Measurements from ENCODE around the gene DNA2.

Gene DNA2

GRCh38 chr10:68403701-68404100 lies 68.1 kb downstream of the DNA2 start:
- Histone ChIP-seq H3K4me3 (ENCODE audit: low read depth in 1 of 2, low read length in 2 of 2) (no peak overlapping the region), H3K27ac (ENCODE audit: low read length) (no peak overlapping the region)

DNA sequence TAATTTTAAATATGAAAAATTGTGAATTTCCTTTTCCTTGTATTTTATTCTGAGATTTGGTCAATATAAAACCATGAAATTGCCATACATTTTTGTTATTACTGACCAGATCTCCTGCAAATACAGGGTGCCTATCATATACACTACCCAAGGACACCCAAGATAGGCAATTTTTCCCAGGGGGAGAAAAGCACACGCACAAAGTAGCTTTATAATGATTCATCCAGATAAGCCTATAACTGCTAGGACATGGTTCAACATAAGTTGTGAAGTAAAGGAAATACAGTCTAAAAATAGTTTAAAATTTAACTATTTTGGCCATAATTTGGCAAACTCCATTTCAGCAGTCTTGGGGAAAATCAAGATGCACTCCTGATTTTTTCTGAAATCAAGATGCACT lies 69.5 kb downstream of the DNA2 start:
- Histone ChIP-seq H3K27me3 (ENCODE audit: low read depth, low read length) (no peaks in the 10 kb centered on the region), H3K9me3 (ENCODE audit: control insufficient read depth in 1 of 2, low read length in 2 of 2) (no peaks in the 10 kb centered on the region), H3K36me3 (ENCODE audit: control insufficient read depth in 1 of 2, insufficient read depth in 2 of 2, low read length in 2 of 2) (peaks cover 0 to 14% of the 10 kb centered on the region in 2 donors), H3K4me1 (ENCODE audit: control insufficient read depth in 1 of 2, insufficient read depth in 2 of 2, low read length in 2 of 2) (no peaks in the 10 kb centered on the region), H3K4me3 (ENCODE audit: low read depth in 1 of 2, low read length in 2 of 2) (no peak overlapping the region), H3K27ac (ENCODE audit: low read length) (no peak overlapping the region)

More at GRCh38 chr10:68403701-68404100, 68.1 kb downstream of the DNA2 start:
- Histone ChIP-seq H3K9me3 (ENCODE audit: control insufficient read depth in 1 of 2, low read length in 2 of 2) (no peaks in the 10 kb centered on the region), H3K4me1 (ENCODE audit: control insufficient read depth in 1 of 2, insufficient read depth in 2 of 2, low read length in 2 of 2) (no peaks in the 10 kb centered on the region), H3K36me3 (ENCODE audit: control insufficient read depth in 1 of 2, insufficient read depth in 2 of 2, low read length in 2 of 2) (peaks cover 0 to 14% of the 10 kb centered on the region in 2 donors), H3K27me3 (ENCODE audit: low read depth, low read length) (no peaks in the 10 kb centered on the region)

DNA sequence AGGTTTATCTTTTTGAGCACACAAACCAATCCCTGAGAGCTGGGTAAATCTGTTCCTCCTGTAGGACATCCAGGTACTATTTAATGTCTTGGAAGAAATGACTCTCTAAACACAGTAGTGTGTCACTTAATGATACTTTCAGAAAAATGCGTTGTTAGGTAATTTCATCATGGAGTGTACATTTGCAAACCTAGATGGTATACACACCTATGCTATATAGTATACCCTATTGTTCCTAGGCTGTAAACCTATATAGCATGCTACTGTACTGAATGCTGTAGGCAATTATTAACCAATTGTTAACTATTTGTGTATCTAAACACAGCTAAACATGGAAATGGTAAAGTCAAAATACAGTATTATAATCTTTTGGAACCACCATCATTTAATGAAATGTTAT lies 74.8 kb downstream of the DNA2 start:
- H3K36me3 ChIP-seq (ENCODE audit: control insufficient read depth in 1 of 2, insufficient read depth in 2 of 2, low read length in 2 of 2) = peaks cover 4 to 47% of the 10 kb centered on the region in 2 donors
- H3K4me1 ChIP-seq (ENCODE audit: control insufficient read depth in 1 of 2, insufficient read depth in 2 of 2, low read length in 2 of 2) = no peaks in the 10 kb centered on the region
- no peak overlapping the region for H3K27ac ChIP-seq (ENCODE audit: low read length)
- no peaks in the 10 kb centered on the region for H3K9me3 ChIP-seq (ENCODE audit: control insufficient read depth in 1 of 2, low read length in 2 of 2)
- no peaks in the 10 kb centered on the region for H3K27me3 ChIP-seq (ENCODE audit: low read depth, low read length)
- no peak overlapping the region for H3K4me3 ChIP-seq (ENCODE audit: low read depth in 1 of 2, low read length in 2 of 2)

GRCh38 chr10:68385740-68386139 lies 86.0 kb downstream of the DNA2 start:
- Histone ChIP-seq H3K27me3 (ENCODE audit: low read depth, low read length) (no peaks in the 10 kb centered on the region), H3K27ac (ENCODE audit: low read length) (no peak overlapping the region), H3K36me3 (ENCODE audit: control insufficient read depth in 1 of 2, insufficient read depth in 2 of 2, low read length in 2 of 2) (peaks cover 11 to 58% of the 10 kb centered on the region in 2 donors), H3K4me3 (ENCODE audit: low read depth in 1 of 2, low read length in 2 of 2) (no peak overlapping the region), H3K9me3 (ENCODE audit: control insufficient read depth in 1 of 2, low read length in 2 of 2) (no peaks in the 10 kb centered on the region), H3K4me1 (ENCODE audit: control insufficient read depth in 1 of 2, insufficient read depth in 2 of 2, low read length in 2 of 2) (no peaks in the 10 kb centered on the region)

- Histone ChIP-seq H3K4me3 (ENCODE audit: low read depth in 1 of 2, low read length in 2 of 2) (no peak overlapping the region), H3K9me3 (ENCODE audit: control insufficient read depth in 1 of 2, low read length in 2 of 2) (peaks cover 5 to 10% of the 10 kb centered on the region in 2 donors), H3K36me3 (ENCODE audit: control insufficient read depth in 1 of 2, insufficient read depth in 2 of 2, low read length in 2 of 2) (peaks cover 4 to 39% of the 10 kb centered on the region in 2 donors), H3K4me1 (ENCODE audit: control insufficient read depth in 1 of 2, insufficient read depth in 2 of 2, low read length in 2 of 2) (no peaks in the 10 kb centered on the region), H3K27ac (ENCODE audit: low read length) (no peak overlapping the region), H3K27me3 (ENCODE audit: low read depth, low read length) (no peaks in the 10 kb centered on the region)
These were observed 100.2 kb downstream of the DNA2 start for GRCh38 chr10:68371604-68372003.

GRCh38 chr10:68367121-68367520 lies 104.7 kb downstream of the DNA2 start:
- Histone ChIP-seq H3K36me3 (ENCODE audit: control insufficient read depth in 1 of 2, insufficient read depth in 2 of 2, low read length in 2 of 2) (peaks cover 3 to 47% of the 10 kb centered on the region in 2 donors), H3K4me3 (ENCODE audit: low read depth in 1 of 2, low read length in 2 of 2) (no peak overlapping the region), H3K4me1 (ENCODE audit: control insufficient read depth in 1 of 2, insufficient read depth in 2 of 2, low read length in 2 of 2) (no peaks in the 10 kb centered on the region), H3K9me3 (ENCODE audit: control insufficient read depth in 1 of 2, low read length in 2 of 2) (peaks cover 5 to 7% of the 10 kb centered on the region in 2 donors), H3K27ac (ENCODE audit: low read length) (no peak overlapping the region), H3K27me3 (ENCODE audit: low read depth, low read length) (no peaks in the 10 kb centered on the region)

DNA sequence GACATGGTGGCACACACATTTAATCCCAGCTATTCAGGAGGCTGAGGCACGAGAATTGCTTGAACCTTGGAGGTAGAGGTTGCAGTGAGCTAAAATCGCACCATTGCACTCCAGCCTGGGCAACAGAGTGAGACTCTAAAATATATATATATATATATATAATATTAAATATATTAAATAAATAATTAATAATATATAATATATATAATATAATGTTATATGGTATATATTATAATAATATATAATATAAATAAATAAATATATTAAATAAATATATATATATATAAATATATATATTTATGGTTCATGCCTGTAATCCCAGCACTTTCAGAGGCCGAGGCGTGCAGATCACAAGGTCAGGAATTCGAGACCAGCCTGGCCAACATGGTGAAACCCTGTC lies 105.2 kb downstream of the DNA2 start:
- Histone ChIP-seq H3K36me3 (ENCODE audit: control insufficient read depth in 1 of 2, insufficient read depth in 2 of 2, low read length in 2 of 2) (peaks cover 6 to 47% of the 10 kb centered on the region in 2 donors), H3K9me3 (ENCODE audit: control insufficient read depth in 1 of 2, low read length in 2 of 2) (peaks cover 1 to 3% of the 10 kb centered on the region in 2 donors), H3K4me3 (ENCODE audit: low read depth in 1 of 2, low read length in 2 of 2) (no peak overlapping the region), H3K4me1 (ENCODE audit: control insufficient read depth in 1 of 2, insufficient read depth in 2 of 2, low read length in 2 of 2) (no peaks in the 10 kb centered on the region), H3K27me3 (ENCODE audit: low read depth, low read length) (no peaks in the 10 kb centered on the region), H3K27ac (ENCODE audit: low read length) (no peak overlapping the region)

DNA sequence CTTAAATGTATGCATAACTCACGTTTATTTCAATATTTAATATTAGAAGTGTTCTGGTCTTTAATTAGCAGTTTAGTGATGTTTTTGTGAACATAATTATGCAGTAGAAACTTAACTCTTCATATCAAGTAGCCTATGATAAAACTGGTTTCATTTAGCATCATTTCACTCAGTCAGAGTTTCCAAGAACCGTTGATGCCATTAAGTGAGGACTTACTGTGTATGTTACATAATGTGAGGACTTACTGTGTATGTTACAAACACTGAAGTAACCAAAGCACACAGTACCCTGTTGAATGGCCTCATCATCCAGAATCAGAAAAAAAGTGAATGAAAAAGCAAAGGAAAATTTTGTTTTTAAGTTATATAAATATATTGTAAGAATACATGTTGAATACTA lies 106.2 kb downstream of the DNA2 start:
- Histone ChIP-seq H3K27ac (ENCODE audit: low read length) (no peak overlapping the region), H3K36me3 (ENCODE audit: control insufficient read depth in 1 of 2, insufficient read depth in 2 of 2, low read length in 2 of 2) (peaks cover 8 to 48% of the 10 kb centered on the region in 2 donors), H3K4me1 (ENCODE audit: control insufficient read depth in 1 of 2, insufficient read depth in 2 of 2, low read length in 2 of 2) (no peaks in the 10 kb centered on the region), H3K9me3 (ENCODE audit: control insufficient read depth in 1 of 2, low read length in 2 of 2) (no peaks in the 10 kb centered on the region), H3K27me3 (ENCODE audit: low read depth, low read length) (no peaks in the 10 kb centered on the region), H3K4me3 (ENCODE audit: low read depth in 1 of 2, low read length in 2 of 2) (no peak overlapping the region)

DNA sequence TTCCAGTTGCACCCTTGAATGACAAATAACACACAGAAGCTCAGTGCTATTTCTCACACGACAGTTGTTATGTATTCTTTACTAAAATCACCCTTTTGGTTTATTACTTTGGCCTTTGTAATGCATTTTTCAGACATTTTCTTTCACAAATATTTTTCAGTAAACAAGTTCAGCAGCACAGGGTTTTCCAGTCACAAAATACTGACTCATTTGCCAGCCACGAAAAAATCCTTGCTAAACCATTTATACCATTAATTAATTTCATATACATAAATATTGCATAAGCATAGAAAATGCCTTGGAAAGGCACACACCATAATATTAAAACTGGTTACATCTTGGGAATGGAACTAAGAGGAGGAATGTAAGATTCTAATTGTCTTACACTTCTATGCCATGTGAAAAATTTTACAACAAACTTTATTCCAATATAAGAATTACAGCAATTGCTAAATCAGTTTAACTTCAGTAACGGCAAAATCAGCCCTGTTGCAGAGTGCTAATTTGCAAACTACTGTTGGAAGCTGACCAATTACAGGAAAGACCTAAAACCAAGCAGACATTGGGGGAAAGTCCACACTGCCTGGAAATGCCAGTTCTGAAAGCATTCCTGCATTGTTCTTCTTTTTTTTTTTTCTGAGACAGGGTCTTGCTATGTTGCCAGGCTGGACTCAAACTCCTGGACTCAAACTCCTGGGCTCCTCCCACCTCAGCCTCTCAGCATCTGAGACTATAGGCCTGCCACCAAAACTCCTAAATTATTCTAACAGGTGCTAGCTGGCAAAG lies 107.5 kb downstream of the DNA2 start:
- H3K27me3 ChIP-seq (ENCODE audit: low read depth, low read length) = no peaks in the 10 kb centered on the region
- peaks cover 8 to 42% of the 10 kb centered on the region in 2 donors for H3K36me3 ChIP-seq (ENCODE audit: control insufficient read depth in 1 of 2, insufficient read depth in 2 of 2, low read length in 2 of 2)
- no peaks in the 10 kb centered on the region for H3K9me3 ChIP-seq (ENCODE audit: control insufficient read depth in 1 of 2, low read length in 2 of 2)
- H3K4me3 ChIP-seq (ENCODE audit: low read depth in 1 of 2, low read length in 2 of 2) = no peak overlapping the region
- no peak overlapping the region for H3K27ac ChIP-seq (ENCODE audit: low read length)
- no peaks in the 10 kb centered on the region for H3K4me1 ChIP-seq (ENCODE audit: control insufficient read depth in 1 of 2, insufficient read depth in 2 of 2, low read length in 2 of 2)
